Measurements from ENCODE around the gene PCNX2. TPM values are rescaled to one million over a fixed set of nuclear protein-coding genes. Genes with fewer than 3 reads are reported as not detected.

PCNX2 gene
- total RNA-seq, 1 donor from 2014 or later = 11.3 TPM

- Histone ChIP-seq H3K4me1 (no peaks in the 10 kb centered on the region), H3K27ac (no peak overlapping the region), H3K9me3 (no peaks in the 10 kb centered on the region), H3K27me3 (ENCODE audit: low read depth) (no peaks in the 10 kb centered on the region), H3K36me3 (peaks cover 2% of the 10 kb centered on the region), H3K4me3 (no peak overlapping the region)
- ATAC-seq = peak; percentile 48 to 65
- intact Hi-C loops (cut with DNase I) = no loop called here
- no peak for TF ChIP-seq CTCF (IDR thresholded peaks at IDR 0.05)
- peak; percentile 53 for DNase-seq
Observed at GRCh38 chr1:233252441-233252840, 43.1 kb downstream of the PCNX2 start.

GRCh38 chr1:233251201-233251720 is 44.3 kb downstream of the PCNX2 start:
- DNase-seq (no peak), ATAC-seq (no peak)
- Histone ChIP-seq H3K4me3 (no peak overlapping the region), H3K27me3 (ENCODE audit: low read depth) (no peaks in the 10 kb centered on the region), H3K36me3 (no peaks in the 10 kb centered on the region), H3K4me1 (no peaks in the 10 kb centered on the region), H3K27ac (no peak overlapping the region), H3K9me3 (no peaks in the 10 kb centered on the region)
- intact Hi-C loops (cut with DNase I) = no loop called here
- TF ChIP-seq CTCF (IDR thresholded peaks at IDR 0.05) = no peak

GRCh38 chr1:233248014-233248413 is 47.5 kb downstream of the PCNX2 start:
- Histone ChIP-seq H3K9me3 (no peaks in the 10 kb centered on the region), H3K36me3 (no peaks in the 10 kb centered on the region), H3K27ac (no peak overlapping the region), H3K27me3 (ENCODE audit: low read depth) (no peaks in the 10 kb centered on the region), H3K4me1 (peaks cover 6% of the 10 kb centered on the region), H3K4me3 (no peak overlapping the region)
- intact Hi-C loops (cut with DNase I) = no loop called here
- no peak for TF ChIP-seq CTCF (IDR thresholded peaks at IDR 0.05)
- ATAC-seq (no peak), DNase-seq (no peak)

- H3K27ac ChIP-seq = no peak overlapping the region
- DNase-seq = no peak
- no peaks in the 10 kb centered on the region for H3K36me3 ChIP-seq
- no peaks in the 10 kb centered on the region for H3K27me3 ChIP-seq (ENCODE audit: low read depth)
- no peak for ATAC-seq
- H3K4me3 ChIP-seq = no peak overlapping the region
- H3K9me3 ChIP-seq = no peaks in the 10 kb centered on the region
- peaks cover 16% of the 10 kb centered on the region for H3K4me1 ChIP-seq
- intact Hi-C loops (cut with DNase I) = no loop called here
- TF ChIP-seq CTCF (IDR thresholded peaks at IDR 0.05) = no peak
Observed at GRCh38 chr1:233246965-233247364, 48.6 kb downstream of the PCNX2 start.

- Histone ChIP-seq H3K4me1 (peaks cover 23% of the 10 kb centered on the region), H3K9me3 (no peaks in the 10 kb centered on the region), H3K27ac (no peak overlapping the region), H3K4me3 (no peak overlapping the region), H3K27me3 (ENCODE audit: low read depth) (no peaks in the 10 kb centered on the region), H3K36me3 (no peaks in the 10 kb centered on the region)
- ATAC-seq = no peak
- intact Hi-C loops (cut with DNase I) = no loop called here
- TF ChIP-seq CTCF (IDR thresholded peaks at IDR 0.05) = no peak
- no peak for DNase-seq
Observed at GRCh38 chr1:233245191-233245765, 50.2 kb downstream of the PCNX2 start.
